ENCODE measurements around the gene ENSA. TPM values are rescaled to one million over a fixed set of nuclear protein-coding genes. Genes with fewer than 3 reads are reported as not detected.

The ENSA gene
- total RNA-seq, 1 experiment from 2014 or later: 254 TPM

- no peak for TF ChIP-seq JUN (CRISPR knock-in tag; IDR thresholded peaks at IDR 0.05)
- TF ChIP-seq ZNF512 (CRISPR knock-in tag; IDR thresholded peaks at IDR 0.05; ENCODE audit: borderline replicate concordance): no peak
- no peak for TF ChIP-seq PRRX2 (CRISPR knock-in tag; IDR thresholded peaks at IDR 0.05)
- TF ChIP-seq ATF1 (CRISPR knock-in tag; IDR thresholded peaks at IDR 0.05): no peak
- TF ChIP-seq ZMAT4 (CRISPR knock-in tag; IDR thresholded peaks at IDR 0.05): no peak
- TF ChIP-seq SMAD4 (CRISPR knock-in tag; IDR thresholded peaks at IDR 0.05): no peak
- TF ChIP-seq GTF2I (CRISPR knock-in tag; conservative IDR thresholded peaks at IDR 0.05): no peak
- TF ChIP-seq GABPB1 (CRISPR knock-in tag; IDR thresholded peaks at IDR 0.05): no peak
- no peak for TF ChIP-seq ZNF532 (CRISPR knock-in tag; IDR thresholded peaks at IDR 0.05; ENCODE audit: borderline replicate concordance)
- TF ChIP-seq NR3C1 (CRISPR knock-in tag; conservative IDR thresholded peaks at IDR 0.05; ENCODE audit: low read depth): no peak
- no peak for TF ChIP-seq FOXP4 (CRISPR knock-in tag; IDR thresholded peaks at IDR 0.05)
- TF ChIP-seq CDX4 (CRISPR knock-in tag; IDR thresholded peaks at IDR 0.05; ENCODE audit: borderline replicate concordance): no peak
- TF ChIP-seq ETV6 (CRISPR knock-in tag; IDR thresholded peaks at IDR 0.05): no peak
- no peak for TF ChIP-seq E2F5 (CRISPR knock-in tag; IDR thresholded peaks at IDR 0.05)
- TF ChIP-seq MXD4 (CRISPR knock-in tag; IDR thresholded peaks at IDR 0.05; ENCODE audit: borderline replicate concordance): no peak
- no peak for TF ChIP-seq PRDM15 (CRISPR knock-in tag; IDR thresholded peaks at IDR 0.05)
- no peak for TF ChIP-seq ATF2 (CRISPR knock-in tag; IDR thresholded peaks at IDR 0.05; ENCODE audit: borderline replicate concordance, low read depth)
- TF ChIP-seq ZNF317 (CRISPR knock-in tag; IDR thresholded peaks at IDR 0.05; ENCODE audit: borderline replicate concordance, low read depth): no peak
- H3K36me3 Mint-ChIP-seq: peaks cover 52% of the 10 kb centered on the region
These were observed 31.7 kb upstream of the ENSA start for GRCh38 chr1:150661156-150661555.

More at GRCh38 chr1:150661156-150661555, 31.7 kb upstream of the ENSA start:
- ChIA-PET CTCF (no interaction called here), POLR2A (no interaction called here)
- Mint-ChIP-seq H3K9me3 (peaks cover 8% of the 10 kb centered on the region), H3K27ac (no peak overlapping the region), H3K4me1 (peaks cover 8% of the 10 kb centered on the region), H3K27me3 (ENCODE audit: low read depth) (no peaks in the 10 kb centered on the region), H3K4me3 (no peak overlapping the region)
- DNase-seq (ENCODE audit: low spot score) (no peak), ATAC-seq (no peak)

Data from WTC11 (cell line).